ENCODE results near the gene MUC2. TPM values are rescaled to one million over a fixed set of nuclear protein-coding genes. Genes with fewer than 3 reads are reported as not detected.

Gene MUC2
- total and polyA plus RNA-seq, 10 of the 15 experiments (the other 5 are each of a cell fraction or from before 2014, with no cell fraction given) = 0.23 TPM; not detected in 9

DNA sequence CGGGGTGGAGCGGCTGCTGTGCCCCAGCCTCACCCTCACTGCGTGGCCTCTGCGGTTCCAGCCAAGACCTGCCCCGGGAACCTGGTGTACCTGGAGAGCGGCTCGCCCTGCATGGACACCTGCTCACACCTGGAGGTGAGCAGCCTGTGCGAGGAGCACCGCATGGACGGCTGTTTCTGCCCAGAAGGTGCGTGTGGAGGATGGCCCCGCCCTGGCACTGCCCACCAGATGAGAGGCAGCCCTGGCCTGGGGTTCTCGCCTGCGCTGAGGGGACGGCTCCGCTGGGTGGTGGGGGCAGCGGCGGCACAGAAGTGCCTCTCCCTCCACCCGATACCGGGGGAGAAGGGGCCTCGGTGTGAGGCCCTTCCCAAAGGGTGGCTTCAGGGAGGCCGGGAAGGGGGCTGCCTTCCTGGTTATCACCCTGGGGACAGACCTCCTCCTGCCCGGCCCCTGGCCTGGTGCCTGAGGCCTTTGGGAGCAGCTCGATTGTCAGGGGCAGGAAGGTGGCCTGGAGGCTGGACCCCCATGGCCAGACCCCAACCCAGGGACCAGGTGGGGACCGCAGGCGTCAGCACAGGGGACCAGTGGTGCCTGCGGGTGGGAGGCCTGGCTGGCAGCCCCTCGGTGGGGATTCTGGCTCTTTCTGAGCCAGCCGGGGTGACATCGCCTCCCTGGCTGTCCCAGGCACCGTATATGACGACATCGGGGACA lies 7.1 kb downstream of the MUC2 start:
- BruUV-seq (replicated peaks) = no TSS peak
- H3K27me3 ChIP-seq (replicated peaks in 1 of 2; ENCODE audit: control insufficient read depth in 2 of 2, insufficient read depth in 2 of 2, low read length in 1 of 2) = no peaks in the 10 kb centered on the region
- H3K36me3 ChIP-seq (ENCODE audit: control insufficient read depth in 2 of 2, insufficient read depth in 2 of 2, low read length in 1 of 2) = no peaks in the 10 kb centered on the region
- ChIA-PET RAD21 (ENCODE audit: unreplicated experiment) (no interaction called here), CTCF (no interaction called here), SMC1A (ENCODE audit: uncharacterized antibody, unreplicated experiment) (no interaction called here), POLR2A (no interaction called here)
- no peaks in the 10 kb centered on the region for H3K4me1 ChIP-seq (ENCODE audit: control insufficient read depth, insufficient read depth, low read length)
- in situ Hi-C loops (cut with MboI) (no loop called here), intact Hi-C loops (cut with micrococcal nuclease; ENCODE audit: unreplicated experiment) (no loop called here)
- FAIRE-seq (no peak), DNase-seq (ENCODE audit: low read depth, low spot score) (no peak), ATAC-seq (no peak)
- H3K27ac ChIP-seq (ENCODE audit: control insufficient read depth, insufficient read depth) = no peak overlapping the region
- no peak overlapping the region for H2AFZ ChIP-seq (ENCODE audit: control insufficient read depth, low read depth, low read length)
- H3K9me3 ChIP-seq (replicated peaks; ENCODE audit: control insufficient read depth, insufficient read depth, low read length) = no peaks in the 10 kb centered on the region; the same call in 2 of the 3 replicates
- WGBS (ENCODE audit: insufficient coverage, insufficient replicate concordance, low lambda C conversion rate, missing lambda C conversion rate) = 85% methylated on average over 31 of the region's 33 CpGs
- H3K4me2 ChIP-seq (ENCODE audit: control insufficient read depth, insufficient read depth) = no peak overlapping the region
- H4K20me1 ChIP-seq (ENCODE audit: control insufficient read depth, insufficient read depth) = no peaks in the 10 kb centered on the region
- H3K4me3 ChIP-seq = no peak overlapping the region
- no peak overlapping the region for H3K9ac ChIP-seq (ENCODE audit: control insufficient read depth, insufficient read depth, low read length)
- no peaks in the 10 kb centered on the region for H3K79me2 ChIP-seq (ENCODE audit: control insufficient read depth, insufficient read depth, low read length)
- TF ChIP-seq ATF3 (IDR thresholded peaks at IDR 0.05; ENCODE audit: borderline replicate concordance, extremely low read depth, low read depth, low read length) (no peak), MYB (IDR thresholded peaks at IDR 0.05; ENCODE audit: borderline replicate concordance, low read depth, low read length) (no peak), ZNF687 (IDR thresholded peaks at IDR 0.05) (no peak), HCFC1 (IDR thresholded peaks at IDR 0.05; ENCODE audit: low read length) (no peak), POLR2AphosphoS5 (IDR thresholded peaks at IDR 0.05; ENCODE audit: low read length) (no peak), JUND (IDR thresholded peaks at IDR 0.05; ENCODE audit: low read depth, low read length) (no peak), REST (IDR thresholded peaks at IDR 0.05; ENCODE audit: low read depth, low read length) (no peak), EP300 (IDR thresholded peaks at IDR 0.05; ENCODE audit: borderline replicate concordance in 1 of 2, control insufficient read depth in 1 of 2, low read depth in 2 of 2, low read length in 2 of 2) (no peak), ZBTB4 (CRISPR knock-in tag; IDR thresholded peaks at IDR 0.05) (no peak)
